ENCODE results near the gene UTS2B.

DNA sequence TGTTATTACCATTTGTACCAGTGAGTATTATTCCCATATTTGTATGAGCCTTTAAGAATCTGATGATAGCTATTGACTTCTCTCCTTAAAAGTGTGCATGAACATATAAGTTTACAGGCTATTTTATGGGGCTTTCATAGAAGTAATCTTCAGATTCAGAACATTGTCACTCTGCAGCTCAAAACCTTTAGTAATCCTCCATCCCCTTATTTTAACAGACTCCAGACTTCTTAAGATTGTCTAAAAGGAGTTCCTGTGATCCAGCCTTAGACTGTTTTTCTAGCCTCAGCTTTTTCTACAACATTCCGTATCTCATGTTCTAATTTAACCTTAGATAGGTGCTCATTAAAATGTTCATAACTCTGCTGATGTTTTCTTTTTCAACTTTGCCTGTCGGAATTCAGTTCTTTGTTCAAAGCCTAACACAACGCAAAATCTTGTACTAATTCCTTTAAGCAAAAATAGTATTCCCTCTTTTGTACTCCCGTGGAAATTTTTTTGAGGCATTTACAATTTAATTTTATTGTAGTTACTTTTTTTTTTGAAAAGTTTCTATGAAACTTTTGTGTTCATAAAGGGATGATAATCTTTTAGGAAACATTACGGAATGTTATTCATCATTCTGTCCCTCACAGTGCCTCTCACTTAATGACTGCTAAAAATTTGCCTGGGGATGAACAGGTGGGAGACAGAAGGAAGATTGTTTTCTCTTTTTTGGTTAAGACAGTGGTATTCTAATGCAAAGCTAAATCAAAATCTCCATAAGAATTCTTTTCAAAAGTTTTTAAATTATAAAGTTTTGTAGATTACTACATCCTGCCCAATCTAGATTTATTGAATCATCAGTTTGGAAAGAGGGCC is 38.7 kb upstream of the UTS2B start:
- TF ChIP-seq POLR2A (IDR thresholded peaks at IDR 0.05) (no peak), CTCF (IDR thresholded peaks at IDR 0.05) (no peak)
